Dermis microvascular lymphatic vessel endothelial cell (primary cell): ENCODE data around the gene GALNT7. TPM values are rescaled to one million over a fixed set of nuclear protein-coding genes. Genes with fewer than 3 reads are reported as not detected.

Source experiments
- DNase-seq, 2 donors: peaks; one replicate each; pipeline versions ENCODE4 v3.0.0 to v3.0.0-alpha.2; 2010; ENCODE audit warnings: low read depth in 2 of 2
- total RNA-seq: library from RNA; depleted of rRNA; stranded (reverse); fragments of >200 nt; gene quantifications from 2 replicates; pipeline ENCODE4 v1.2.1, GENCODE V29; 2014

The GALNT7 gene
- total RNA-seq, 1 donor from 2014 or later = 21.2 TPM

DNA sequence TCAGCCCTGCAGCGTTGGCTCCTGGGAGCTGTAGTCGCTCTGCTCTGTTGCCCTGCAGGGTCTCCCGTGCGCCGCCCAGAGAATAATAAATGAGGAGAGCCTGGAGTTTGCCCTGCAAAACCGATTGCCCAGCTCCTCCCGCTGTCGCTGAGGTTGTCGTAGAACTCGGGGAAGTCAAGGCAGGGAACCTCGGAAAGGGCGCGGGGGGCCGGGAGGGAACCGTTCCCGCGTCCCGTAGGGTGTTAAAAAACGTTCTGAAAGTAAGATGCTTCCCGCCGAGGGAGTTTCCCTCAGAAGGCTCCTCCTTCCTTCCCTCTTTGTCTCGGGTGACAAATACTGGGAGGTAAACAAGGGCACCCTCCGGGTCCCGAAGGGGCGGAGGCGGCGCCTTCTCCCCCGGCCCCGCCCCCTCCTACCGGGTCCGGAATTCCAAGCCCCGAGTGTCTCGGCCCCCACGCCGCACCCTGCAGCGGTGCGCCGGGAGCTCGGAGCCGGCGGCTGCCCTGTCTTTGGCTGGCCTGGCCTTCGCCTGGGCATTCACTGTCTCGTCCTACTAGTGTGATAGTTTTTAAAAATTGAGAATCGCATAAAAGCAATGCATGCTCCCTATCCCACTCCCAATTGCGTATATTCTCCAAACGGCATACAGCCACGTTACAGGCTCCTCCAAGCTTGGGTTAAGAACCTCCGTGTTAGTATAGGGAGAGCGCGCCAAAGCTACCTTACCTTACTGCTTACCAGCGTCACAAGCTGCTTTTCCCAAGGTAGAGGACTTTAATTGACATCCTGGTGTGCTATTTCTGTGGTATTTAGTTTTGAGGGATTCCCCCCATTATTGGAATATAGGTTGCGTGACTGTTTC is 166.5 kb downstream of the GALNT7 start:
- DNase-seq = peak in 1 of 2 donors; percentile 74

GRCh38 chr4:173337463-173337862 is 168.9 kb downstream of the GALNT7 start:
- no peak for DNase-seq

DNA sequence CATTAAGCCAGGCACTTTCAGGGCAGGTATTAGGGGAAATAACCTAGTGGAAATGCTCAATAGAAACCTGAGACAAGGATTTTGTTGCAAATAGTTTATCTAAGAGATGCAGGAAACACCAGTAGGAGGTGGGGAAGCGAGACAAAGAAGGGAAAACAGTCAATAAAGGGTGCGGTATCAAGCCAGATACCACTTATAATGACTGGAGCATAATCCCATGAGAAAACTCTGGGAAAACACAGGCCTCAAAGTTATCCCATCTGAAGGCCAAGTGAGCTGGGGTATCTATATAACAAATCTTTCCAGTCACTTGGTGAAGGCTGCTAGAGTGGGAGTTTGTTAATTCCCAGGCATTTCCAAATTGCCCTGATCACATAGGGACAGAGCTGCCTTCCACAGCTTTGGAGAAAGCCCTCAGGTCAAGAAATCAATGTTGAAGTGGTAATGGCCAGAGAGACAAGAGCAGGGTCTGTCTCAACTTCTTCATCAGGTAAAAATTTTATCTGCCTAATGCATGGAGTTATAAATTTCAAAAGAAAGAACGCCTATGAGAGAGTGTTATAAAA is 175.3 kb downstream of the GALNT7 start:
- peak in 1 of 2 donors; percentile 56 for DNase-seq

- no peak for DNase-seq
Observed at GRCh38 chr4:173345648-173346047, 177.0 kb downstream of the GALNT7 start.

DNA sequence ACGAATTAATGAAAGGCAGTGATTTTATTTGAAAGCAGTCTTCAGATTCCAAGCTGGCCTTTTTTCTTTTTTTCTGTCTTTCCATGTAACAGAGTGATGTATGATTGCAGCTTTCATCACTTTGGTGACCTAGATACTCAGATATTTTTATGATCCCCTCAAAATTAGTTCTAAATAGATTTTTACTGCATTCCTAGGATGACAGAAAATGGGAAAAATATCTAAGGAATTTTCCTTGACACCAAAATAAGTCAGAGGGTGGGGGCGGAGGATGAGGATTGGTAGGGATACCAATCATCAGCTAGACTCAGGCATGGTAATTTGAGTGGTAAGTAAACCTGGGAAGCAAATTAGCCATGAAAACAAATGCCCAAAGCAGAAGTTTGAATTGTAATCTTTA is 177.5 kb downstream of the GALNT7 start:
- DNase-seq = no peak

GRCh38 chr4:173347467-173347866 is 178.9 kb downstream of the GALNT7 start:
- no peak for DNase-seq

GRCh38 chr4:173357939-173358338 is 189.3 kb downstream of the GALNT7 start:
- no peak for DNase-seq

DNA sequence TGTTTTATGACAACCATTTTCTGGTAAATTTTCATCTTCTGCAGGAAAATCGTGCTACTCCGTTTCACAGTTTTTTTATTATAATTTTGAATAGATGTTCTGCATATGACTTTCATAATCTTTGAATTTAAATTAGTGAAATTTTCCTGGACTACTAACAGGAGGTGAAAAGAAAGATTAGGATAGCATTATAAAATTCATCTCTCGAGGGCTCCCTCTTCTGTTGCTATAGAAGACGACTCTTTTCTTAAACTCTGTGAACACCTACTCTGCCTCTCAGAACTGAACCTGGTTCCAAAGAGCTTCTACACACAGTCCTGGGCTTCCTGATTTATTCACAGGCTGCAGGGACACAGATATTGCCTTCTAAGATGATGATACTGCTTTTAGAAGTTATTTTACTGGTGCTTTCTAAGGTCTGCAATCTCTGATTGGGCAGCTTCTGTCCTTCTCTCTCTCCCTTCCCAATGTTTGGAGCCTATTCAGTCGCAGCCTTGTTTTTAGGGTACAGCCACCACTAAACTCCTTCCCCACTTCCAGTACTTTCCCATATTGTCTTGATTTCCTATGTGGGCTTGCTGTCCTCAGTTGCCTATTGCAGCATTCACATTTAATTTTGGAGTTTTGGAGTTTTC is 192.1 kb downstream of the GALNT7 start:
- DNase-seq = peak in 1 of 2 donors; percentile 18

DNA sequence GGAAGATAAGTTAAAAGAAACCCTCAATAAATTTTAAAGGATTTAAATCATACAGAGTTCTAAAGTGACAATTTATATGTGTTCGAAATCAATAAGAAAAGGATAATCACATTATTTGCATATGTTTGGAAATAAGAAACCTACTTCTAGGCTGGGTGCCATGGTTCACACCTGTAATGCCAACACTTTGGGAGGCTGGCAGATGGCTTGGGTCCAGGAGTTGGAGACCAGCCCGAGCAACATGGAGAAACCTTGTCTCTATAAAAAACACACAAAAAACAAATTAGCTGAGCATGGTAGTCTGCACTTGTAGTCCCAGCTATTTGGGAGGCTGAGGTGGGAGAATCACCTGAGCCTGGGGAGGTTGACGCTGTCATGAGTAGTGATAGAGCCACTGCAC is 194.1 kb downstream of the GALNT7 start:
- no peak for DNase-seq

DNA sequence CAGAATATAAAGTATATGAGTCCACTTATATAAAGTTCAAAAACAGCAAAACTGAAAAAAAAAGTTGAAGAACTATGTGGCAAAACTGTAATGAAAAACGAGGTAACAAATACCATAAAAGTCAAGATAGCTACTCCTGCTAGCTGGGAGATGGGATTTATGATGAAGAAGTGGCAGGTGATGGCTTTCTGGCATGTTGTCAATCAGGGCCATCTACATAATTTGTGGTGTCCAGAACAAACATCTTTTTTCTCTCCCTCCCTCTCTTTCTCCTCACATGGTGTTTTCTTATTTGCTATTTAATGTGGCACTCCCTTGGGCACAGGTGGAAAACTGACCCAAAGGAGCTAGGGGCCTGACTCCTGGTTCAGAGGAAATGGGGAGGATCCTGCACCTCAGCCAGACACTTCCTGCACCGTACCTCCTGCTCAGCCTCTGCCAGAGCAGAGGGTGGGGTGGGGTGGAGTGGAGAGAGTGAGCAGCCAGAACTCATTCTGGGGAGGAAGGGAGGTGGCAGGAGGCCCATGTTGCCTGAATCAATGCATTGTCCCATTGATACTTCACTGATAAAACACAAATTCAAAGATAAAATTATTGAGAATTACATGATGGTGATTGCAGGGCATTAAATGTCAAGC is 196.9 kb downstream of the GALNT7 start:
- peak in 1 of 2 donors; percentile 7 for DNase-seq

- peak; percentile 58 to 75 for DNase-seq
Observed at GRCh38 chr4:173367285-173367684, 198.7 kb downstream of the GALNT7 start.

GRCh38 chr4:173367946-173368345 is 199.3 kb downstream of the GALNT7 start:
- DNase-seq = peak in 1 of 2 donors; percentile 65

DNA sequence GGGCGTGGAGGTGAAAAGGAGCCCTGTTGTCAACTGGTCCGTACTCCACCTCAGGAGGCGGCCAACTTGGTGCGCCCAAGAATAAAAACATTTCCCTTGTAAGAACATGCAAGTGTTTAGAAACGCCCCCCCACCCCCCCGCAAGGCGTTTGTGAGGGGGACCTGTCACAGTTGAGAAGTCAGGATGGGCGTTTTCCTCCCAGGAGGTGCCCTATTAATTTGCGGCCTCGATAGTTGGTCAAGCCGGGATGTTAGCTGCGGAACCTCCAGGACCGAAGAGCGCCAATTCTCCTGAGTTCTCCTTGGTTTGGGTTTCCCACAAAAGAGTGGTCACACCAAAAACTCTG is 201.5 kb downstream of the GALNT7 start:
- DNase-seq = no peak

DNA sequence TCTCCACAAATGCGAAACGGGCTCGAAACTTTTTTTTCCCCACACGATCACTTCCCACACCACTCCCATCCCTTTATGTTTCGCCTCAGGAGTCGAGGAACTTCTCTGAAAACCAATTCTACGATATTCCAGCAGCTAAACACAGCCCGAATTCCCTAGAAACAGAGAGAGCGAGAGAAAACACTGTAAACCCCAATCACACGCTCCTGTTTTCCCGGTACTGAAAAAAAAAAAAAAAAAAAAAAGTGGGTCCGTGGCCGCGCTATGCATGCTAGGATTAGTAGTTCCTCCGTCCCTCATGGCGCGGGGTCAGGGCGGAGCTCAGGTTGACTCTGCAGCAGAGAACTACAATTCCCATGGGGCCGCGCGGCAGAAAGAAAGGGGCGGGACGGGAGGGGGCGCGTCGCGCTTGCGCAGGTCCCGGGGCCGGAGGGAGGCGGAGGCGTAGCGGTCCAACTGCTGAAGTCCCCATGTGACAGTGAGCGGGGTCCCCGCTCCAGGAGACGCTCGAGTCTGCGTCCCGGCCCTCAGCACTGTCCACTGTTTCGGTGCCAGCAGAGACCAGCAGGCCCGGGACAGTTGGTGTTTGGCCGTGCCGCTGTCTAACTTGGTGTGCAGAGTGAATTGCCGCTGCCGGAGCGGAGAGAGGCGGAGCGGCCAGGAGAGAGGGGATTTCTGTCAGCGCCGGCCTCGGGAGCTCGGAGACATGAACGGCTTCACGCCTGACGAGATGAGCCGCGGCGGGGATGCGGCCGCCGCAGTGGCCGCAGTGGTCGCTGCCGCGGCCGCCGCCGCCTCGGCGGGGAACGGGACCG is 202.1 kb downstream of the GALNT7 start, which contains the start of gene SAP30:
Gene SAP30 (plus strand): TSS at position 478 of the 815 bp plus-strand sequence. CDS start 229 bp downstream, at position 707.
- DNase-seq = peak; percentile 96 to 99

DNA sequence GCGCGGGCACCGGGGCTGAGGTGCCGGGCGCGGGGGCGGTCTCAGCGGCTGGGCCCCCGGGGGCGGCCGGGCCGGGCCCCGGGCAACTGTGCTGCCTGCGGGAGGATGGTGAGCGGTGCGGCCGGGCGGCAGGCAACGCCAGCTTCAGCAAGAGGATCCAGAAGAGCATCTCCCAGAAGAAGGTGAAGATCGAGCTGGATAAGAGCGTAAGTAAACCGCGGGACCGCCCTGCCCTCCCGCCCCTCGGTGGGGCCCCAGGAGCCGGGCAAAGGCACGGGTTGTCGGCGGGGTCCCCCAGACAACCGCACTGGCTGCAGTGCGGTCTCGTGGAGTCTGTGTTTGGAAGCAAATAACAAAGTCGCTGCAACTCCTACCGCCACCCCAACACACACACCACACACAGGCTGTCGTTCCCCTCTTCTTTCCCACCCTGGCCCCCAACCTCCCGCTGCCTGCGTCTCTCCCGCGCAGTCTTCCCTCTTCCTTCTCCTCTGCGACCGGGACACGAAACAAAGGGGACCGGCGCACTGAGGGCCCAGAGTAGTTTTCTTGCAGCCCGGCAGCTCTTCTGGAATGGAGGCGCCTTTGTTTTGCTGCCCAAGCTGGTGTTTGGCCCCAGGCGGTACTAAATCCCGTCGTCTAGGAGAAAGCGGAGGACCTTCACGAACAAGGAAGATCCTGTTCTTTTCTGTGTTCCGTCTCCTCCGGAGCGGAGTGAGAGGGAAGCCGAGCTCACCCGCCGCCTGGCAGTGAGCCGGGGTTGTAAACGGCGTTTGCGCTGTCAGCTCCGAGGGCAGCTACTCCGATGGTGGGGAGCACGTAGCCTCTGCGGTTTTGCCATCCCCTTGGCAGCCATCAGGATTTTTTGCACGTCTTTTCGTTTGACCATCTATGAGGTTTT is 202.9 kb downstream of the GALNT7 start:
- peak in 1 of 2 donors; percentile 71 for DNase-seq

Other genes with a start within 250 kb of the GALNT7 start
- 46.3 and 101 TPM in 2 replicates for gene HMGB2, start 165.5 kb downstream of the GALNT7 start, total RNA-seq
- 12.8 and 20.9 TPM in 2 replicates for gene SAP30, start 202.1 kb downstream of the GALNT7 start, total RNA-seq
- not detected in 2 replicates for gene SCRG1, start 230.3 kb downstream of the GALNT7 start, total RNA-seq